ENCODE results near the gene GSTK1. TPM values are rescaled to one million over a fixed set of nuclear protein-coding genes. Genes with fewer than 3 reads are reported as not detected.

The GSTK1 gene
- total and polyA plus RNA-seq, 9 of the 15 experiments (the other 6 are each of a cell fraction or from before 2014, with no cell fraction given), result 155 to 441 (median 233) TPM

DNA sequence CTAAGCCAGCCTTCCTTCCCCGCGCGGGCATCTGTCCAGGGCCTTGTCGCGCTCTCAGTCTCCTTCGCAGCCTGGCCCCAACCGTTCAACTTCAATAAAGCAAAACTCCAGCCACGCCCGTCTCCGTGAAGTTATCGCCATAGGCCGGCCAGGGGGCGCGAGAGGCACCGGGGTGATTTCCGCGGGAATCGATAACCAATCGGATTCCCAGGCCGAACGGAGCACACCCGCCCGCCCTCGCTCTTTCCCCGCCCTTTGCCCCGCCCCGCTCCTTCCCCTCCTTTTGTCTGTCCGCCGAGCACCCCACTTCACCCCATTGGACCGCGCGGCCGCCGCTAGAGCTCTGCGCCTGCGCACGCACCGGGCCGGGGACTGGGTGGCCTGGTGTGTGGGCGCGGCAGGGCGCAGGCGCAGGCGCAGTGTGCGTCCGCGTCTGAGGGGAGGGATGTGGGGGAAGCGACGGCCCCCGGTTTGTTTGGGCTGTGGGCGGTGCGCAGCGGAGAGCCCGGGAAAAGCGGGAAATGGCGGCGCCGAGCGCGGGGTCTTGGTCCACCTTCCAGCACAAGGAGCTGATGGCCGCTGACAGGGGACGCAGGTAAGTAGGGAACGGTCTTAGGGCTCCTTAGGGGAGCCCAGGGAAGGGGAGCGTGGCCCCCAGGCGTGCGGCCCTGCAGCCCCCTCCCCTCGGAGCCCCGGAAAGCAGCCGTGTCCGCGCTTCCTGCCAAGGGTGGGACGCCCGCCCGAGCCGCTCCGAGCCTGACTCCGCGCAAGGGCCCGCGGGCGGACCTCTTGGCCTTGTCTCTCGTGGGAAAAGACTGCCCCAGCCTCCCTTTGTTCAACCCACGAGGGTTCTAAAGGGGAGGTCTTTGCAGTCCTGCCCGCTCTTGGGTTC, 24.9 kb downstream of the GSTK1 start, which contains the start of gene CASP2 (continued):
- TF ChIP-seq MEF2D (tag; conservative IDR thresholded peaks at IDR 0.05; ENCODE audit: low read depth) (0 out of 2 replicates have a peak, but pooled peaks have one; percentile 38), BRD9 (IDR thresholded peaks at IDR 0.05; ENCODE audit: low read depth, partially characterized antibody) (peak; percentile 53), ZSCAN32 (CRISPR knock-in tag; IDR thresholded peaks at IDR 0.05) (no peak), YBX1 (IDR thresholded peaks at IDR 0.05) (no peak), NFXL1 (CRISPR knock-in tag; IDR thresholded peaks at IDR 0.05) (0 out of 2 replicates have a peak, but pooled peaks have one; percentile 55), TRIM28 (IDR thresholded peaks at IDR 0.05) (peak; percentile 12; the same call in 1 of the 2 replicates), KLF1 (tag; IDR thresholded peaks at IDR 0.05) (peak; percentile 59; the same call in 1 of the 2 replicates), SPI1 (IDR thresholded peaks at IDR 0.05; ENCODE audit: borderline replicate concordance, low read depth, low read length) (peak; percentile 15; the same call in 1 of the 2 replicates), HDAC2 (IDR thresholded peaks at IDR 0.05) (peak; percentile 89; the same call in 1 of the 2 replicates), ZNF583 (CRISPR knock-in tag; IDR thresholded peaks at IDR 0.05) (peak; percentile 70), ATF7 (IDR thresholded peaks at IDR 0.05) (peak; percentile 84; the same call in 1 of the 2 replicates), LCOR (CRISPR knock-in tag; IDR thresholded peaks at IDR 0.05) (peak; percentile 99), PHF20 (IDR thresholded peaks at IDR 0.05; ENCODE audit: partially characterized antibody) (peak; percentile 77), RHOXF2B (CRISPR knock-in tag; conservative IDR thresholded peaks at IDR 0.05) (no peak), RFX7 (CRISPR knock-in tag; IDR thresholded peaks at IDR 0.05) (0 out of 2 replicates have a peak, but pooled peaks have one; percentile 30), FOXJ2 (tag; IDR thresholded peaks at IDR 0.05) (no peak), POLR2B (IDR thresholded peaks at IDR 0.05; ENCODE audit: low read depth, partially characterized antibody) (peak; percentile 98)
- TF ChIP-seq, protein P1, sequence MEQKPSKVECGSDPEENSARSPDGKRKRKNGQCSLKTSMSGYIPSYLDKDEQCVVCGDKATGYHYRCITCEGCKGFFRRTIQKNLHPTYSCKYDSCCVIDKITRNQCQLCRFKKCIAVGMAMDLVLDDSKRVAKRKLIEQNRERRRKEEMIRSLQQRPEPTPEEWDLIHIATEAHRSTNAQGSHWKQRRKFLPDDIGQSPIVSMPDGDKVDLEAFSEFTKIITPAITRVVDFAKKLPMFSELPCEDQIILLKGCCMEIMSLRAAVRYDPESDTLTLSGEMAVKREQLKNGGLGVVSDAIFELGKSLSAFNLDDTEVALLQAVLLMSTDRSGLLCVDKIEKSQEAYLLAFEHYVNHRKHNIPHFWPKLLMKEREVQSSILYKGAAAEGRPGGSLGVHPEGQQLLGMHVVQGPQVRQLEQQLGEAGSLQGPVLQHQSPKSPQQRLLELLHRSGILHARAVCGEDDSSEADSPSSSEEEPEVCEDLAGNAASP (IDR thresholded peaks at IDR 0.05), result no peak
- TF ChIP-seq, protein P2, sequence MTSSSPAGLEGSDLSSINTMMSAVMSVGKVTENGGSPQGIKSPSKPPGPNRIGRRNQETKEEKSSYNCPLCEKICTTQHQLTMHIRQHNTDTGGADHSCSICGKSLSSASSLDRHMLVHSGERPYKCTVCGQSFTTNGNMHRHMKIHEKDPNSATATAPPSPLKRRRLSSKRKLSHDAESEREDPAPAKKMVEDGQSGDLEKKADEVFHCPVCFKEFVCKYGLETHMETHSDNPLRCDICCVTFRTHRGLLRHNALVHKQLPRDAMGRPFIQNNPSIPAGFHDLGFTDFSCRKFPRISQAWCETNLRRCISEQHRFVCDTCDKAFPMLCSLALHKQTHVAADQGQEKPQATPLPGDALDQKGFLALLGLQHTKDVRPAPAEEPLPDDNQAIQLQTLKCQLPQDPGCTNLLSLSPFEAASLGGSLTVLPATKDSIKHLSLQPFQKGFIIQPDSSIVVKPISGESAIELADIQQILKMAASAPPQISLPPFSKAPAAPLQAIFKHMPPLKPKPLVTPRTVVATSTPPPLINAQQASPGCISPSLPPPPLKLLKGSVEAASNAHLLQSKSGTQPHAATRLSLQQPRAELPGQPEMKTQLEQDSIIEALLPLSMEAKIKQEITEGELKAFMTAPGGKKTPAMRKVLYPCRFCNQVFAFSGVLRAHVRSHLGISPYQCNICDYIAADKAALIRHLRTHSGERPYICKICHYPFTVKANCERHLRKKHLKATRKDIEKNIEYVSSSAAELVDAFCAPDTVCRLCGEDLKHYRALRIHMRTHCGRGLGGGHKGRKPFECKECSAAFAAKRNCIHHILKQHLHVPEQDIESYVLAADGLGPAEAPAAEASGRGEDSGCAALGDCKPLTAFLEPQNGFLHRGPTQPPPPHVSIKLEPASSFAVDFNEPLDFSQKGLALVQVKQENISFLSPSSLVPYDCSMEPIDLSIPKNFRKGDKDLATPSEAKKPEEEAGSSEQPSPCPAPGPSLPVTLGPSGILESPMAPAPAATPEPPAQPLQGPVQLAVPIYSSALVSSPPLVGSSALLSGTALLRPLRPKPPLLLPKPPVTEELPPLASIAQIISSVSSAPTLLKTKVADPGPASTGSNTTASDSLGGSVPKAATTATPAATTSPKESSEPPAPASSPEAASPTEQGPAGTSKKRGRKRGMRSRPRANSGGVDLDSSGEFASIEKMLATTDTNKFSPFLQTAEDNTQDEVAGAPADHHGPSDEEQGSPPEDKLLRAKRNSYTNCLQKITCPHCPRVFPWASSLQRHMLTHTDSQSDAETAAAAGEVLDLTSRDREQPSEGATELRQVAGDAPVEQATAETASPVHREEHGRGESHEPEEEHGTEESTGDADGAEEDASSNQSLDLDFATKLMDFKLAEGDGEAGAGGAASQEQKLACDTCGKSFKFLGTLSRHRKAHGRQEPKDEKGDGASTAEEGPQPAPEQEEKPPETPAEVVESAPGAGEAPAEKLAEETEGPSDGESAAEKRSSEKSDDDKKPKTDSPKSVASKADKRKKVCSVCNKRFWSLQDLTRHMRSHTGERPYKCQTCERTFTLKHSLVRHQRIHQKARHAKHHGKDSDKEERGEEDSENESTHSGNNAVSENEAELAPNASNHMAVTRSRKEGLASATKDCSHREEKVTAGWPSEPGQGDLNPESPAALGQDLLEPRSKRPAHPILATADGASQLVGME (CRISPR knock-in tag; IDR thresholded peaks at IDR 0.05), result peak; percentile 93
- TF ChIP-seq, protein P3, sequence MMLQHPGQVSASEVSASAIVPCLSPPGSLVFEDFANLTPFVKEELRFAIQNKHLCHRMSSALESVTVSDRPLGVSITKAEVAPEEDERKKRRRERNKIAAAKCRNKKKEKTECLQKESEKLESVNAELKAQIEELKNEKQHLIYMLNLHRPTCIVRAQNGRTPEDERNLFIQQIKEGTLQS (IDR thresholded peaks at IDR 0.05), result no peak
- TF ChIP-seq, protein P3 (CRISPR knock-in tag; conservative IDR thresholded peaks at IDR 0.05), result peak; percentile 80

All from K562 (cell line).